A549 (cell line): ENCODE measurements around the gene MKNK2.

Experiments
- EHF ChIP-seq: fragments of 250-450 bp; sonication (Bioruptor Pico); IDR thresholded peaks from 2 replicates; pipeline ENCODE4 v1.5.0; 2020; ENCODE audit warnings: mild to moderate bottlenecking
- HOXA7 ChIP-seq: fragments of 250-450 bp; sonication (Bioruptor Pico); IDR thresholded peaks from 2 replicates; pipeline ENCODE4 v1.5.0; 2020; ENCODE audit warnings: mild to moderate bottlenecking, moderate library complexity
- NPAS2 ChIP-seq: fragments of 250-450 bp; sonication (Bioruptor Pico); IDR thresholded peaks from 2 replicates; pipeline ENCODE4 v1.8.0; 2022; ENCODE audit warnings: mild to moderate bottlenecking, moderate library complexity, borderline replicate concordance
- POLR2A ChIP-seq: IDR thresholded peaks from 2 replicates; pipeline ENCODE4 v1.6.1; 2012; ENCODE audit warnings: mild to moderate bottlenecking, low read length
- RCOR1 ChIP-seq: fragments of 150-350 bp; IDR thresholded peaks from 2 replicates; pipeline ENCODE4 v1.6.1; 2014; ENCODE audit warnings: antibody characterized with exemption, low read length, low read depth
- TF ChIP-seq, protein P1 (sequence below): IDR thresholded peaks from 2 replicates; pipeline ENCODE4 v1.6.1; 2012
- TF ChIP-seq, protein P2 (sequence below): fragments of >200 bp; sonication (Bioruptor Twin); formaldehyde crosslinking; IDR thresholded peaks from 3 replicates; pipeline ENCODE4 v1.5.1; 2016

DNA sequence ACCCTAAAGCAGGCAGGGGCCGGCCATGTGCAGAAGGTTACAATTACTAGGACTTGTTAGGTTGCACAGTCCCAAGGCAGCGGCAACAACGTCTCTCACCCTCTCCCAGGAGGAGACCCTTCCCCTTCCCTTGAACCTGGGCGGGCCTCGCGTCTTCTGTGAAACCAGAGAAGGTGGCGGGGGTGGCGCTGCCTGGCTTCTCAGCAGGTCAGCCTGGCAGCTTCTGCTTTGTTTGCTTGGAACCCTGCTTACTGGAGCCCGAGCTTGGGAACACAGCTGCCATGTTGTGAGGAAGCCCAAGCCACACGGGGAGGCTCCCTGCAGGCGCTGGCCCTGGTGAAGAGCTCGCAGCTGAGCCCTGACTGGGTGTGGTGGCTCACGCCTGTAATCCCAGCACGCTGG lies 15.5 kb downstream of the MKNK2 start:
- TF ChIP-seq POLR2A (no peak), HOXA7 (CRISPR knock-in tag) (no peak), EHF (CRISPR knock-in tag) (no peak), RCOR1 (no peak), NPAS2 (CRISPR knock-in tag) (no peak)
- TF ChIP-seq, protein P1, sequence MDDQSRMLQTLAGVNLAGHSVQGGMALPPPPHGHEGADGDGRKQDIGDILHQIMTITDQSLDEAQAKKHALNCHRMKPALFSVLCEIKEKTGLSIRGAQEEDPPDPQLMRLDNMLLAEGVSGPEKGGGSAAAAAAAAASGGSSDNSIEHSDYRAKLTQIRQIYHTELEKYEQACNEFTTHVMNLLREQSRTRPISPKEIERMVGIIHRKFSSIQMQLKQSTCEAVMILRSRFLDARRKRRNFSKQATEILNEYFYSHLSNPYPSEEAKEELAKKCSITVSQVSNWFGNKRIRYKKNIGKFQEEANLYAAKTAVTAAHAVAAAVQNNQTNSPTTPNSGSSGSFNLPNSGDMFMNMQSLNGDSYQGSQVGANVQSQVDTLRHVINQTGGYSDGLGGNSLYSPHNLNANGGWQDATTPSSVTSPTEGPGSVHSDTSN = no peak
- TF ChIP-seq, protein P2, sequence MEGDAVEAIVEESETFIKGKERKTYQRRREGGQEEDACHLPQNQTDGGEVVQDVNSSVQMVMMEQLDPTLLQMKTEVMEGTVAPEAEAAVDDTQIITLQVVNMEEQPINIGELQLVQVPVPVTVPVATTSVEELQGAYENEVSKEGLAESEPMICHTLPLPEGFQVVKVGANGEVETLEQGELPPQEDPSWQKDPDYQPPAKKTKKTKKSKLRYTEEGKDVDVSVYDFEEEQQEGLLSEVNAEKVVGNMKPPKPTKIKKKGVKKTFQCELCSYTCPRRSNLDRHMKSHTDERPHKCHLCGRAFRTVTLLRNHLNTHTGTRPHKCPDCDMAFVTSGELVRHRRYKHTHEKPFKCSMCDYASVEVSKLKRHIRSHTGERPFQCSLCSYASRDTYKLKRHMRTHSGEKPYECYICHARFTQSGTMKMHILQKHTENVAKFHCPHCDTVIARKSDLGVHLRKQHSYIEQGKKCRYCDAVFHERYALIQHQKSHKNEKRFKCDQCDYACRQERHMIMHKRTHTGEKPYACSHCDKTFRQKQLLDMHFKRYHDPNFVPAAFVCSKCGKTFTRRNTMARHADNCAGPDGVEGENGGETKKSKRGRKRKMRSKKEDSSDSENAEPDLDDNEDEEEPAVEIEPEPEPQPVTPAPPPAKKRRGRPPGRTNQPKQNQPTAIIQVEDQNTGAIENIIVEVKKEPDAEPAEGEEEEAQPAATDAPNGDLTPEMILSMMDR = no peak
